Stimulated activated CD4-positive, alpha-beta T cell treated with anti-CD3 and anti-CD28 coated beads, Interleukin-12 subunit alpha, Interleukin-12 subunit beta, amount 100 ng/mL, for 48 hours (primary cell): ENCODE measurements around the gene KCNJ16.
A peak's percentile ranks its signal among the peaks of the same experiment; 100 is the strongest.

Experiments used
- DNase-seq, 3 donors: peaks; one replicate each; pipeline ENCODE4 v3.0.0-alpha.2; 2020; ENCODE audit warnings: low read depth in 2 of 3, low spot score in 1 of 3

The KCNJ16 gene

GRCh38 chr17:70168977-70169708 is 94.1 kb downstream of the KCNJ16 start, which contains the start of gene KCNJ2:
Gene KCNJ2 (plus strand): TSS chr17:70169532. CDS start chr17:70175040, 5,508 bp downstream.
- peak; percentile 12 to 44 (median 30) for DNase-seq

GRCh38 chr17:70169709-70170597 is 94.9 kb downstream of the KCNJ16 start:
- DNase-seq = no peak

- DNase-seq = no peak
Observed at GRCh38 chr17:70171159-70171558, 96.1 kb downstream of the KCNJ16 start.

- no peak for DNase-seq
Observed at GRCh38 chr17:70172449-70172848, 97.4 kb downstream of the KCNJ16 start.

GRCh38 chr17:70172923-70173322 is 97.9 kb downstream of the KCNJ16 start:
- DNase-seq = no peak

- no peak for DNase-seq
Observed at GRCh38 chr17:70173681-70174080, 98.7 kb downstream of the KCNJ16 start.

GRCh38 chr17:70181376-70181775 is 106.4 kb downstream of the KCNJ16 start:
- no peak for DNase-seq

- no peak for DNase-seq
Observed at GRCh38 chr17:70181866-70182265, 106.8 kb downstream of the KCNJ16 start.

GRCh38 chr17:70183508-70183907 is 108.5 kb downstream of the KCNJ16 start:
- DNase-seq = no peak

- DNase-seq = no peak
Observed at GRCh38 chr17:70184207-70184606, 109.2 kb downstream of the KCNJ16 start.

GRCh38 chr17:70184770-70185169 is 109.7 kb downstream of the KCNJ16 start:
- DNase-seq = no peak
